Epithelial cell of esophagus (primary cell): ENCODE measurements around the gene MTA1.

Source experiments
- DNase-seq: peaks from one replicate; pipeline ENCODE4 v3.0.0; 2010; ENCODE audit warnings: low read depth
- H3K4me3 ChIP-seq: 2 replicates; pipeline ENCODE4 v1.5.1; 2011; ENCODE audit warnings: mild to moderate bottlenecking, low read length, control low read depth
- TF ChIP-seq, protein P1 (sequence below): IDR thresholded peaks from 2 replicates; pipeline ENCODE4 v1.5.1; 2011; ENCODE audit warnings: low read depth, mild to moderate bottlenecking, low read length, control low read depth, inconsistent platforms; ENCODE audit not compliant: insufficient read depth; ENCODE audit errors: missing control alignments

MTA1 gene

GRCh38 chr14:105502446-105503295, 83.0 kb downstream of the MTA1 start:
- TF ChIP-seq, protein P1, sequence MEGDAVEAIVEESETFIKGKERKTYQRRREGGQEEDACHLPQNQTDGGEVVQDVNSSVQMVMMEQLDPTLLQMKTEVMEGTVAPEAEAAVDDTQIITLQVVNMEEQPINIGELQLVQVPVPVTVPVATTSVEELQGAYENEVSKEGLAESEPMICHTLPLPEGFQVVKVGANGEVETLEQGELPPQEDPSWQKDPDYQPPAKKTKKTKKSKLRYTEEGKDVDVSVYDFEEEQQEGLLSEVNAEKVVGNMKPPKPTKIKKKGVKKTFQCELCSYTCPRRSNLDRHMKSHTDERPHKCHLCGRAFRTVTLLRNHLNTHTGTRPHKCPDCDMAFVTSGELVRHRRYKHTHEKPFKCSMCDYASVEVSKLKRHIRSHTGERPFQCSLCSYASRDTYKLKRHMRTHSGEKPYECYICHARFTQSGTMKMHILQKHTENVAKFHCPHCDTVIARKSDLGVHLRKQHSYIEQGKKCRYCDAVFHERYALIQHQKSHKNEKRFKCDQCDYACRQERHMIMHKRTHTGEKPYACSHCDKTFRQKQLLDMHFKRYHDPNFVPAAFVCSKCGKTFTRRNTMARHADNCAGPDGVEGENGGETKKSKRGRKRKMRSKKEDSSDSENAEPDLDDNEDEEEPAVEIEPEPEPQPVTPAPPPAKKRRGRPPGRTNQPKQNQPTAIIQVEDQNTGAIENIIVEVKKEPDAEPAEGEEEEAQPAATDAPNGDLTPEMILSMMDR = no peak
- no peak for DNase-seq
- H3K4me3 ChIP-seq = no peak overlapping the region

GRCh38 chr14:105503296-105503640, 83.6 kb downstream of the MTA1 start:
- no peak overlapping the region for H3K4me3 ChIP-seq
- TF ChIP-seq, protein P1 = no peak
- no peak for DNase-seq

GRCh38 chr14:105503935-105504692, 84.5 kb downstream of the MTA1 start:
- H3K4me3 ChIP-seq = no peak overlapping the region
- TF ChIP-seq, protein P1 = no peak
- DNase-seq = no peak

DNA sequence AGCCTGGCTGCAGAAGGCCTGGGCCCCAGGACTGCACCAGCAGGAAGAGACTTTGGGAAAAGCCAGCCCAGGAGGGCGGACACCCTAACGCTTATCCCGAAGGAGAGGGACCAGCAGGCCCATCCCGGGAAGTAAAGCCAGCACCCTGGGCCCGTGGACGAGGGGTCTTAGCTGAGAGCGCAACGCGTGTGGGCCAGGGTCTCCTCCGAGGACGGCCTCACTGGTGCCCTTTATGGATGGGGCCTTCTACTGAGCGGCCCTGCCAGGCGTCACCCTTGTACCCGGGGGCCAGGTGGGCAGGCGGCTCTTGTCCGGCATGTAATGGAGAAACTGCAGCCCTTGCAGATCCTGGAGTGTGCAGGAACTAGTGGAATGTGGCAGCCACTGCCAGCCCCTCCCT, 85.5 kb downstream of the MTA1 start:
- no peak overlapping the region for H3K4me3 ChIP-seq
- TF ChIP-seq, protein P1 = no peak
- DNase-seq = no peak

GRCh38 chr14:105507247-105507646, 87.6 kb downstream of the MTA1 start:
- H3K4me3 ChIP-seq = no peak overlapping the region
- TF ChIP-seq, protein P1 = no peak
- no peak for DNase-seq

- DNase-seq = no peak
- H3K4me3 ChIP-seq = no peak overlapping the region
- TF ChIP-seq, protein P1 = no peak
These were observed 88.4 kb downstream of the MTA1 start for GRCh38 chr14:105508069-105508468.
